ENCODE data around the gene YJEFN3.

The YJEFN3 gene

DNA sequence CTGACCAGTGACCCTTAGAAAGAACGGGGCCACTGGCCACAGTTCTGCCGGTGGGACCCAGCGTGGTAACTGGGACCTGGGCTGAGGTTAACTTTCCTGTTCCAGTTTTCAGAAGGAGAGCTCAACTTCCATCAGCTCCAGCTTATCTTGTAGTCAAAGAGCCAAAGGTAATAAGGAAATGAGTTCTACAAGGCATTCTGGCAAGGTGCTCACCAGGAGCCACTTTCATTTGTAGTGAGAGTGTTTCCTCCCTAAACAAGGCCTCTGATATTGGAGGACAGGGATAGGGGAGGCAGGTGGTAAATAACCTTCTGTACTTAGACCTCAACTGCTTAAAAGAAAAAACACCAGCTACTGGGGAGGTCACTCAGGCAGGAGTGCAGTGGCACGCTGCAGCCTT is 51.7 kb downstream of the YJEFN3 start:
- Histone ChIP-seq H3K4me1 (ENCODE audit: control insufficient read depth, insufficient read depth, low read length) (no peaks in the 10 kb centered on the region), H3K9me3 (ENCODE audit: control insufficient read depth in 2 of 2, low read length in 2 of 2) (no peaks in the 10 kb centered on the region), H3K27ac (ENCODE audit: low read length) (no peak overlapping the region), H3K27me3 (ENCODE audit: control insufficient read depth in 1 of 2, insufficient read depth in 2 of 2, low read length in 2 of 2) (no peaks in the 10 kb centered on the region), H3K4me3 (ENCODE audit: low read length in 2 of 2) (no peak overlapping the region), H3K36me3 (ENCODE audit: control insufficient read depth in 2 of 2, insufficient read depth in 2 of 2, low read length in 2 of 2) (no peaks in the 10 kb centered on the region), H3K9ac (ENCODE audit: low read length in 2 of 2) (no peak overlapping the region)

DNA sequence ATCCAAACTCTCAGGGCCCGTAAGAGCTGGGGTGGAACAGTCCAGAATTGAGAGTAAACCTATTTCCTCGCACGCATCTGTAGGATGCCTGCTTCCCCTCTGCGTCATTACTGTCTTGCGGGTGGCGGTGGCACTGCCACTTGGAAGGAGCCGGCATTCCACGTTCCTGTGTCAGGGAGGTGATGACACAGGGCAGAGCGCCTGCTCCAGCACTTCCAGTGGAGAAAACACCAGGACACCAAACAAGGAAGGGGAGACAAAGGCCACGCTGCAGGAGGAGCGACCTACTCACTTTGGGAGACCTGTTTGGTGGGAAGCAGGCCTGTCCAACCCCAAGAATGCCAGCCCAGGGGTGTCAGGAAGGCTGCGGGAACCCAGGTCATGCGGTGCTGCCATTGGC is 52.7 kb downstream of the YJEFN3 start:
- no peak overlapping the region for H3K27ac ChIP-seq (ENCODE audit: low read length)
- no peaks in the 10 kb centered on the region for H3K36me3 ChIP-seq (ENCODE audit: control insufficient read depth in 2 of 2, insufficient read depth in 2 of 2, low read length in 2 of 2)
- H3K9me3 ChIP-seq (ENCODE audit: control insufficient read depth in 2 of 2, low read length in 2 of 2): no peaks in the 10 kb centered on the region
- no peak overlapping the region for H3K4me3 ChIP-seq (ENCODE audit: low read length in 2 of 2)
- H3K4me1 ChIP-seq (ENCODE audit: control insufficient read depth, insufficient read depth, low read length): no peaks in the 10 kb centered on the region
- no peak overlapping the region for H3K9ac ChIP-seq (ENCODE audit: low read length in 2 of 2)
- H3K27me3 ChIP-seq (ENCODE audit: control insufficient read depth in 1 of 2, insufficient read depth in 2 of 2, low read length in 2 of 2): no peaks in the 10 kb centered on the region

DNA sequence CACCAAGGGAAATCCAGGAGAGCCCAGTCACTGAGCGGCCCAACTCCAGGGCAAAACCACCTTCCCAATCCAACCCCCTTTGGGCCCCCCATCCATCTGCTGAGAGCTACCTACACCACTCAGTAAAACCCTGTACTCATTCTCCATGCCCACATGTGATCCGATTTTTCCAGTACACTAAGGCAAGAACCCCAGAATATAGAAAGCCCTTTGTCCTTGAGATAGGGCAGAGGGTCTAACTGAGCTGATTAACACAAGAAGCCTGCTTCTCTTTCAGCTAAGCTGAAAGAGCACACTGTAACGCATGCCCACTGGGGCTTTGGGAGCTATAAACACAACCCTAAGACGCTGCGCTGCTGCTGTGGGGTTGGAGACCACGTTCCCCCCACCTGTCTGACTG is 53.8 kb downstream of the YJEFN3 start:
- Histone ChIP-seq H3K9me3 (ENCODE audit: control insufficient read depth in 2 of 2, low read length in 2 of 2) (no peaks in the 10 kb centered on the region), H3K4me1 (ENCODE audit: control insufficient read depth, insufficient read depth, low read length) (no peaks in the 10 kb centered on the region), H3K36me3 (ENCODE audit: control insufficient read depth in 2 of 2, insufficient read depth in 2 of 2, low read length in 2 of 2) (no peaks in the 10 kb centered on the region), H3K27me3 (ENCODE audit: control insufficient read depth in 1 of 2, insufficient read depth in 2 of 2, low read length in 2 of 2) (no peaks in the 10 kb centered on the region), H3K4me3 (ENCODE audit: low read length in 2 of 2) (no peak overlapping the region), H3K27ac (ENCODE audit: low read length) (no peak overlapping the region), H3K9ac (ENCODE audit: low read length in 2 of 2) (no peak overlapping the region)

DNA sequence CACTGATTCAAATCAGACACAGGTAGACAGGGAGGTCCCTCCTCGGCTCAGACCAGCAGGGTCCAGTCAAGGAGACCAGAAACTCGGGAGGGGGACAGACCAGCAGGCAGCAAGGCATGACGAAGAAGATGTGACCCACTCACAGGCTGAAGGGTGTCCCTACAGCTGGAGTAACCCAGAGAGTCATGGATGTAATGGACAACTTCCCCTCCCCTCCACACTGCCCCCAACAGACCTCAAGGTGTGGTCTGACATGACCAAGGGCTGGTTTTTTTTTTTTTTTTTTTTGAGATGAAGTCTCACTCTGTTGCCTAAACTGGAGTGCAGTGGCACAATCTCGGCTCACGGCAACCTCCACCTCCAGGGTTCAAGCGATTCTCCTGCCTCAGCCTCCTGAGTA is 55.6 kb downstream of the YJEFN3 start:
- Histone ChIP-seq H3K36me3 (ENCODE audit: control insufficient read depth in 2 of 2, insufficient read depth in 2 of 2, low read length in 2 of 2) (no peaks in the 10 kb centered on the region), H3K4me1 (ENCODE audit: control insufficient read depth, insufficient read depth, low read length) (no peaks in the 10 kb centered on the region)

More for the DNA sequence above, 55.6 kb downstream of the YJEFN3 start:
- H3K4me3 ChIP-seq (ENCODE audit: low read length in 2 of 2): no peak overlapping the region
- H3K27ac ChIP-seq (ENCODE audit: low read length): no peak overlapping the region
- no peaks in the 10 kb centered on the region for H3K27me3 ChIP-seq (ENCODE audit: control insufficient read depth in 1 of 2, insufficient read depth in 2 of 2, low read length in 2 of 2)
- H3K9ac ChIP-seq (ENCODE audit: low read length in 2 of 2): no peak overlapping the region
- no peaks in the 10 kb centered on the region for H3K9me3 ChIP-seq (ENCODE audit: control insufficient read depth in 2 of 2, low read length in 2 of 2)

All from stomach smooth muscle (tissue), 2 donors.